ENCODE results near the gene ACSS3.

ACSS3 gene

DNA sequence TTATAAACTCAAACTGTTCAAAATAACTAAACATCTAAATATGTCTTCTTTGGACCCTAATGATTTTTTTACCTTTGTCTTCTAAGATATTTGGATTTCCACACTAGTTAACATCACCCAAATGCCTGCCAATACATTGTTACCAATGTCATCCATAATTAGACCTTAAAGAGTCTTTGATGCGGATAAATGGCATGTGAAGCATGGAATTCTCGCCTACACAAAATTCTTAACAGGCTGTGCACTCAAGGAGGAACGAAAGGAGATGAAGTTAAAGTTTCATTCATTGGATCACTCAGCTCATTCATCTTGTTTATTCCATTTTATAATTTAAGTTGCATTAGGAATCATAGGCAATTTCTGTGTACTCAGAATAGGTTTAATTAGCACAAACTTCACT, 219.7 kb downstream of the ACSS3 start:
- no peak for DNase-seq

DNA sequence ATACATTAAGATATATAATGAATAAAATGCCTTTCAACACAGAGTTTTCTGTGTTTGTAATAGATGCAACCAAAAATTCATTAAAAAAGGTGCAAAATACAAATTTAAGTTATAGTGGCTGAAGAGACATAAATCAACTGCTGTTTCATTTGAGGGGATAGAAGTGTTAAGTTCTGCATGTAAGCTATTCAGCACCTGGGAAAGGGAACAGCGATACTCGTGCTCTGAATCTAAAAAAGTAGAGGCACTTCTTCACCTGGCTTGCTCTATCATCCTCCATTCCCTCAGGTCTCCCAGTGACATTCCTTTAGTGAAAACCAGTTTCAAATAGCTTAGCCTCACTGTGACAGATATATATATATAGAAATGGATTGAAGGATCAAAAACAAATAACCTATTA, 222.6 kb downstream of the ACSS3 start:
- DNase-seq = no peak

DNA sequence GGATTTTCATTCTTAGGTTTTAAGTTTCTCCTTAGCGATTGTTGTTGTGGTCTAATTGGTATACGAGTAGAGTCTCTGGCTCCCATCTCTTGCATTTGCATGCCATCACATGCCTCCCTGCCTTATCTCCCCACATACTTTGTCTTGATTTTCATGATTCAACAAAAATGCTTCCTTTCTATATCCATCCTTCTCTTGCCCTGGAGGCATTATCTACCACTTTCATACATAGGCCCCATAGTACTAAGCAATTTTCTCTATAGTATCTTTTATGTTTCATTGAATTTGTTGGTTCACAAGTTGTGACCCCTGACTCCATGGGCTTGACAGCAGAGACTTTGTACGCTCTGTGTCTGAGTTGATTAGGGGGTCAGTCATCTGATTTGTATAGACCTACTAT, 226.1 kb downstream of the ACSS3 start:
- no peak for DNase-seq

Data from hippocampal formation (tissue), 2 donors.